HEK293 (cell line): Measurements from ENCODE around the gene PTDSS2.

Experiments
- CTCF ChIA-PET: fragments of 350-600 bp; formaldehyde crosslinking; extraction: SDS; loops from one replicate; lab custom pipeline; 2021; ENCODE audit warnings: antibody characterized with exemption; lab: Yijun Ruan, JAX
- POLR2A ChIA-PET: fragments of 300-600 bp; formaldehyde crosslinking; extraction: SDS; loops from one replicate; lab custom pipeline; 2020; ENCODE audit warnings: antibody characterized with exemption, inconsistent platforms; lab: Yijun Ruan, JAX
- H3K27ac ChIP-seq: fragments of 200-500 bp; sonication (Bioruptor generic); 2 replicates; pipeline ENCODE4 v1.5.1; 2014; ENCODE audit warnings: low read depth, low read length, control low read depth, inconsistent platforms; ENCODE audit errors: extremely low read depth
- H3K36me3 ChIP-seq, 2 experiments: fragments of 200-500 bp in 1 of 2; sonication (Bioruptor generic) in 1 of 2; 1 replicate in 1 of 2; 2 replicates in 1 of 2; pipeline ENCODE4 v1.5.1; 2014 to 2017; ENCODE audit warnings: inconsistent platforms in 2 of 2, low read length in 2 of 2; ENCODE audit not compliant: control insufficient read depth in 2 of 2, insufficient read depth in 1 of 2
- H3K4me1 ChIP-seq: fragments of 200-500 bp; sonication (Bioruptor generic); 2 replicates; pipeline ENCODE4 v1.5.1; 2014; ENCODE audit warnings: mild to moderate bottlenecking, low read length, inconsistent platforms; ENCODE audit not compliant: control insufficient read depth, insufficient read depth
- H3K4me3 ChIP-seq: 2 replicates; pipeline ENCODE4 v1.5.1; 2011; ENCODE audit warnings: low read depth, mild to moderate bottlenecking, control low read depth, low read length, moderate library complexity
- H3K9me3 ChIP-seq: fragments of 200-500 bp; sonication (Bioruptor generic); 2 replicates; pipeline ENCODE4 v1.5.1; 2014; ENCODE audit warnings: low read depth, low read length, inconsistent platforms; ENCODE audit not compliant: control insufficient read depth, insufficient read depth
- GLI4 ChIP-seq: fragments of 450-650 bp; formaldehyde crosslinking; IDR thresholded peaks from 2 replicates; pipeline ENCODE4 v1.5.1; 2016; ENCODE audit warnings: missing biosample characterization, missing genetic modification characterization
- GLIS1 ChIP-seq: fragments of 450-650 bp; formaldehyde crosslinking; IDR thresholded peaks from 2 replicates; pipeline ENCODE4 v1.5.1; 2016; ENCODE audit warnings: missing biosample characterization, missing genetic modification characterization
- KLF1 ChIP-seq: fragments of 450-650 bp; formaldehyde crosslinking; IDR thresholded peaks from 2 replicates; pipeline ENCODE4 v1.5.1; 2016; ENCODE audit warnings: missing biosample characterization, missing genetic modification characterization
- ZBTB49 ChIP-seq: fragments of 450-650 bp; formaldehyde crosslinking; IDR thresholded peaks from 2 replicates; pipeline ENCODE4 v1.5.1; 2016; ENCODE audit warnings: missing biosample characterization, missing genetic modification characterization, low read depth
- ZBTB6 ChIP-seq: fragments of 450-650 bp; formaldehyde crosslinking; IDR thresholded peaks from 2 replicates; pipeline ENCODE4 v1.5.1; 2017; ENCODE audit warnings: missing biosample characterization, missing genetic modification characterization
- ZBTB8A ChIP-seq: fragments of 450-650 bp; formaldehyde crosslinking; IDR thresholded peaks from 2 replicates; pipeline ENCODE4 v1.5.1; 2016; ENCODE audit warnings: missing biosample characterization, missing genetic modification characterization
- ZNF223 ChIP-seq: fragments of 450-650 bp; formaldehyde crosslinking; IDR thresholded peaks from 2 replicates; pipeline ENCODE4 v1.5.1; 2016; ENCODE audit warnings: missing biosample characterization, missing genetic modification characterization
- ZNF280C ChIP-seq: fragments of 450-650 bp; formaldehyde crosslinking; IDR thresholded peaks from 2 replicates; pipeline ENCODE4 v1.5.1; 2016; ENCODE audit warnings: missing biosample characterization, missing genetic modification characterization
- ZNF350 ChIP-seq: fragments of 450-650 bp; formaldehyde crosslinking; IDR thresholded peaks from 2 replicates; pipeline ENCODE4 v1.5.0; 2017; ENCODE audit warnings: missing biosample characterization, mild to moderate bottlenecking, missing genetic modification characterization
- ZNF391 ChIP-seq: fragments of 450-650 bp; formaldehyde crosslinking; IDR thresholded peaks from 2 replicates; pipeline ENCODE4 v1.5.1; 2016; ENCODE audit warnings: low read depth, missing biosample characterization, missing genetic modification characterization, borderline replicate concordance
- ZNF473 ChIP-seq: fragments of 450-650 bp; formaldehyde crosslinking; IDR thresholded peaks from 2 replicates; pipeline ENCODE4 v1.5.1; 2017; ENCODE audit warnings: missing biosample characterization, missing genetic modification characterization
- ZNF514 ChIP-seq: fragments of 450-650 bp; formaldehyde crosslinking; IDR thresholded peaks from 2 replicates; pipeline ENCODE4 v1.5.1; 2016; ENCODE audit warnings: missing biosample characterization, missing genetic modification characterization
- ZNF658 ChIP-seq: fragments of 450-650 bp; formaldehyde crosslinking; IDR thresholded peaks from 2 replicates; pipeline ENCODE4; 2016; ENCODE audit warnings: missing biosample characterization, missing genetic modification characterization
- ZNF660 ChIP-seq: fragments of 450-650 bp; IDR thresholded peaks from 2 replicates; pipeline ENCODE4 v1.5.1; 2018; ENCODE audit warnings: missing biosample characterization, mild to moderate bottlenecking, missing genetic modification characterization
- ZNF707 ChIP-seq: fragments of 450-650 bp; formaldehyde crosslinking; IDR thresholded peaks from 2 replicates; pipeline ENCODE4 v1.5.1; 2016; ENCODE audit warnings: missing biosample characterization, missing genetic modification characterization
- ZNF837 ChIP-seq: fragments of 450-650 bp; formaldehyde crosslinking; IDR thresholded peaks from 2 replicates; pipeline ENCODE4 v1.5.1; 2016; ENCODE audit warnings: missing biosample characterization, missing genetic modification characterization
- ZSCAN30 ChIP-seq: fragments of 450-650 bp; IDR thresholded peaks from 2 replicates; pipeline ENCODE4 v1.5.1; 2018; ENCODE audit warnings: missing biosample characterization, mild to moderate bottlenecking, missing genetic modification characterization, moderate library complexity

PTDSS2 gene

GRCh38 chr11:441043-441417, 9.0 kb upstream of the PTDSS2 start (continued):
- TF ChIP-seq ZNF473 (tag by site-specific recombination), result no peak
- no peak for TF ChIP-seq ZNF391 (tag by site-specific recombination)
- no peak for TF ChIP-seq ZNF514 (tag by site-specific recombination)
- no peak for TF ChIP-seq ZNF223
- no peak for TF ChIP-seq ZNF660 (tag by site-specific recombination)
- TF ChIP-seq ZNF707 (tag by site-specific recombination), result no peak
- no peak for TF ChIP-seq ZNF837 (tag by site-specific recombination)
- no peak for TF ChIP-seq GLI4 (tag by site-specific recombination)

GRCh38 chr11:441418-442274, 8.4 kb upstream of the PTDSS2 start, which contains the start of gene ANO9:
TSS of gene ANO9 (minus strand) at chr11:442011. CDS start at chr11:441926, 85 bp downstream.
- TF ChIP-seq ZNF350 (tag by site-specific recombination), result no peak
- peak; percentile 68 for TF ChIP-seq KLF1
- H3K36me3 ChIP-seq, result no peaks in the 10 kb centered on the region
- no peak within 1 kb of the TSS for H3K27ac ChIP-seq
- no peak within 1 kb of the TSS for H3K4me3 ChIP-seq
- no peaks in the 10 kb centered on the region for H3K9me3 ChIP-seq
- POLR2A ChIA-PET, result interaction anchor here (1.3 kb wide), 1 partner anchor 8 kb away, joined by 3 read pairs; the partner anchor contains the start of gene PTDSS2
- CTCF ChIA-PET, result no interaction called here
- H3K4me1 ChIP-seq, result no peaks in the 10 kb centered on the region

GRCh38 chr11:442611-443081, 7.4 kb upstream of the PTDSS2 start:
- TF ChIP-seq ZNF658, result no peak
- no peak for TF ChIP-seq ZBTB49
- TF ChIP-seq ZBTB6 (tag by site-specific recombination), result no peak
- no peak for TF ChIP-seq ZSCAN30 (tag by site-specific recombination)
- TF ChIP-seq ZBTB8A (tag by site-specific recombination), result no peak
- no peak for TF ChIP-seq ZNF280C
- peak; percentile 88 for TF ChIP-seq GLIS1 (tag by site-specific recombination)
- no peak overlapping the region for H3K4me3 ChIP-seq
- H3K36me3 ChIP-seq, result no peaks in the 10 kb centered on the region
- ChIA-PET POLR2A (no interaction called here), CTCF (interaction anchor here (0.7 kb wide), 1 partner anchor 45 kb away, joined by 4 read pairs; no protein-coding TSS in a partner anchor)
- no peaks in the 10 kb centered on the region for H3K4me1 ChIP-seq
- H3K9me3 ChIP-seq, result no peaks in the 10 kb centered on the region
- no peak overlapping the region for H3K27ac ChIP-seq
